ENCODE measurements around the gene LRRC51. TPM values are rescaled to one million over a fixed set of nuclear protein-coding genes. Genes with fewer than 3 reads are reported as not detected.

The LRRC51 gene
- total RNA-seq, 1 donor: 5.1 TPM

DNA sequence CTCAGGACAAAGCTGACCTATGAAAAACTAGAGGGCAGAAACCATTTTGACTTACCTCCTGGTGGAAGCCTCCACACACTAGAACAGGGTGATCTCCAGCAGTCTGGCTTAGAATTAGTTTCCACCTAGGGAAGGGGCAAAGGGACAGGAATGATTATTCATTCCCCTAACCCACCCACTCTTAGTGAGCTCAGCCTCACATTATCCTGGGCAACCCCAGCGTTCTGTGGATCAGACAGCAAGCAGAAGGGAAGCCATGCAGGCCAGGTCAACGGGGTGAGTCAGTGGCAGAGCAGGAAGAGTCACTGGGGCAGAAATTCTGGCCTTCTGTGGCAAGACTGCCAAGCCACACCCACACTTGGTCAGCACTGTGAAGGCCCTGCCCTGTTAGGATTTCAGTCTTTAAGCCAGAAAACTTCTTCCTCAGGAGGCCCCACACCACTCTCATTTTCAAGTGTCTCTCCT is 10.8 kb upstream of the LRRC51 start:
- Histone ChIP-seq H3K36me3 (ENCODE audit: insufficient read depth, low read length) (peaks cover 6% of the 10 kb centered on the region), H3K4me2 (ENCODE audit: insufficient read depth, low read length) (peak overlapping the region; percentile 65), H3K9me3 (ENCODE audit: low read depth, low read length) (no peaks in the 10 kb centered on the region), H3K79me2 (ENCODE audit: insufficient read depth, low read length) (peaks cover 76% of the 10 kb centered on the region), H4K20me1 (ENCODE audit: insufficient read depth, low read length) (no peaks in the 10 kb centered on the region), H3K4me1 (ENCODE audit: insufficient read depth, low read length) (peaks cover 50% of the 10 kb centered on the region), H2AFZ (ENCODE audit: low read length) (peak overlapping the region; percentile 79), H3K4me3 (ENCODE audit: insufficient read depth, low read length) (peak overlapping the region; percentile 34), H3K27ac (ENCODE audit: low read depth, low read length) (peak overlapping the region; percentile 79), H3K27me3 (ENCODE audit: insufficient read depth, low read length) (no peaks in the 10 kb centered on the region)
- DNase-seq (ENCODE audit: insufficient read length, low spot score, missing footprints): peak; percentile 73
- TF ChIP-seq, protein P1, sequence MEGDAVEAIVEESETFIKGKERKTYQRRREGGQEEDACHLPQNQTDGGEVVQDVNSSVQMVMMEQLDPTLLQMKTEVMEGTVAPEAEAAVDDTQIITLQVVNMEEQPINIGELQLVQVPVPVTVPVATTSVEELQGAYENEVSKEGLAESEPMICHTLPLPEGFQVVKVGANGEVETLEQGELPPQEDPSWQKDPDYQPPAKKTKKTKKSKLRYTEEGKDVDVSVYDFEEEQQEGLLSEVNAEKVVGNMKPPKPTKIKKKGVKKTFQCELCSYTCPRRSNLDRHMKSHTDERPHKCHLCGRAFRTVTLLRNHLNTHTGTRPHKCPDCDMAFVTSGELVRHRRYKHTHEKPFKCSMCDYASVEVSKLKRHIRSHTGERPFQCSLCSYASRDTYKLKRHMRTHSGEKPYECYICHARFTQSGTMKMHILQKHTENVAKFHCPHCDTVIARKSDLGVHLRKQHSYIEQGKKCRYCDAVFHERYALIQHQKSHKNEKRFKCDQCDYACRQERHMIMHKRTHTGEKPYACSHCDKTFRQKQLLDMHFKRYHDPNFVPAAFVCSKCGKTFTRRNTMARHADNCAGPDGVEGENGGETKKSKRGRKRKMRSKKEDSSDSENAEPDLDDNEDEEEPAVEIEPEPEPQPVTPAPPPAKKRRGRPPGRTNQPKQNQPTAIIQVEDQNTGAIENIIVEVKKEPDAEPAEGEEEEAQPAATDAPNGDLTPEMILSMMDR (IDR thresholded peaks at IDR 0.05; ENCODE audit: extremely low read depth, low read depth, low read length): no peak

DNA sequence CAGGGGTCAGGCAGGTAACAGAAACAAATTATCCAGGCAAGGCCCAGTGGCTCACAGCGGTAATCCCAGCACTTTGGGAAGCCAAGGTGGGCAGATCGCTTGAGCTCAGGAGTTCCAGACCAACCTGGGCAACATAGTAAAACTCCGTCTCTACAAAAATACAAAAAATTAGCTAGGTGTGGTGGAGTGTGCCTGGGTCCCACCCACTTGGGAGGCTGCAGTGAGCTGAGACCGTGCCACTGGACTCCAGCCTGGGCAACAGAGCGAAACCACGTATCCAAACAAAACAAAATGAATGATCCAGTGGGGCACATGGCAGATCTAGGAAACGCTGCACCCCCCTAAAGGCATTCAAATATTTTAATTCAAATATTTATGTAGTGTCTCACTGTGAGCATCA is 10.2 kb upstream of the LRRC51 start:
- Histone ChIP-seq H3K4me1 (ENCODE audit: insufficient read depth, low read length) (peaks cover 50% of the 10 kb centered on the region), H2AFZ (ENCODE audit: low read length) (peak overlapping the region; percentile 79), H3K4me3 (ENCODE audit: insufficient read depth, low read length) (no peak overlapping the region), H3K79me2 (ENCODE audit: insufficient read depth, low read length) (peaks cover 80% of the 10 kb centered on the region), H4K20me1 (ENCODE audit: insufficient read depth, low read length) (no peaks in the 10 kb centered on the region), H3K4me2 (ENCODE audit: insufficient read depth, low read length) (peak overlapping the region; percentile 65), H3K9me3 (ENCODE audit: low read depth, low read length) (no peaks in the 10 kb centered on the region), H3K27ac (ENCODE audit: low read depth, low read length) (peak overlapping the region; percentile 79), H3K36me3 (ENCODE audit: insufficient read depth, low read length) (peaks cover 4% of the 10 kb centered on the region), H3K27me3 (ENCODE audit: insufficient read depth, low read length) (no peaks in the 10 kb centered on the region)
- TF ChIP-seq, protein P1 (IDR thresholded peaks at IDR 0.05; ENCODE audit: extremely low read depth, low read depth, low read length): no peak
- DNase-seq (ENCODE audit: insufficient read length, low spot score, missing footprints): no peak

DNA sequence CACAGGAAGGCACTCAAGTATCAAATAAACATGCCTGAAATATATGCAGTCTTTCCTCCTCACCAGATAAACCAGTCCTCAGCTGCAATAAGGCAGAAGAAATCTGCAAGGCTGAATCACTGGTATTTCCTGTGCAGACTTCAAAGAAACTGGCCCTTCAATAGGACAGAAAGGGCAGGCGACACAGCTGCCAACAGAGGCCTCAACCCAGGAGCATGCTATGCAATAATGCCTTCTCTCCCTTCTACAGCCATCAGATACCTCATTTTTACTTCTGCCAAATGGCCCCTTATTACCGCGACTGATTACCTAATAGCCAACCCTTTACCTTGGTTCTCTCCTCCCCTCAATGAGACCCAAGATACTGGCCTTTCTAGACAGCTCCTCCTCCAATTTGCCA is 8.3 kb upstream of the LRRC51 start:
- H3K36me3 ChIP-seq (ENCODE audit: insufficient read depth, low read length): peaks cover 4% of the 10 kb centered on the region
- H3K27me3 ChIP-seq (ENCODE audit: insufficient read depth, low read length): no peaks in the 10 kb centered on the region
- H4K20me1 ChIP-seq (ENCODE audit: insufficient read depth, low read length): no peaks in the 10 kb centered on the region
- H2AFZ ChIP-seq (ENCODE audit: low read length): peak overlapping the region; percentile 76
- H3K4me3 ChIP-seq (ENCODE audit: insufficient read depth, low read length): peak overlapping the region; percentile 38
- H3K27ac ChIP-seq (ENCODE audit: low read depth, low read length): peak overlapping the region; percentile 79
- H3K4me1 ChIP-seq (ENCODE audit: insufficient read depth, low read length): peaks cover 41% of the 10 kb centered on the region
- TF ChIP-seq, protein P1 (IDR thresholded peaks at IDR 0.05; ENCODE audit: extremely low read depth, low read depth, low read length): no peak
- peak; percentile 79 for DNase-seq (ENCODE audit: insufficient read length, low spot score, missing footprints)
- H3K4me2 ChIP-seq (ENCODE audit: insufficient read depth, low read length): peak overlapping the region; percentile 77
- peaks cover 80% of the 10 kb centered on the region for H3K79me2 ChIP-seq (ENCODE audit: insufficient read depth, low read length)
- no peaks in the 10 kb centered on the region for H3K9me3 ChIP-seq (ENCODE audit: low read depth, low read length)

DNA sequence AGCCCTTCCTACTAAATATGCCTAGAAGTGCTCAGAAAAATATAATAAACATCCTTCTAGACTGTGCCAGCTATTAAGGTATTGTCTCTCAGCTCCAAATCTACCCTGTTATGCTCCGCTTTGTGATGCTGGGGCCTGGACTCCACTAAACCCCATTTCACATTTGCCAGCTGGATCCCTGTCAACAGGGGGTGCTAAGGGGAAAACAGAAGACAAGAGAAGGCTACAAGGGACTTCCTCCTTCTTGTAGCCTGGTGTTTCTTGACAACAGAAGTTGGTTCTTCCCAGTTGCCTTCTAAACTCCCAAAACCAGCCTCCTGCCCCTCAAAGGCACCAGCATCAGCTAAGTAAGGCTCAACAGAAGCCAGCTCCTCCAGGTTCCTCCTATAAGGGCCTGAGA is 5.5 kb upstream of the LRRC51 start:
- H3K79me2 ChIP-seq (ENCODE audit: insufficient read depth, low read length): peaks cover 89% of the 10 kb centered on the region
- H3K27ac ChIP-seq (ENCODE audit: low read depth, low read length): no peak overlapping the region
- DNase-seq (ENCODE audit: insufficient read length, low spot score, missing footprints): no peak
- no peak overlapping the region for H3K4me2 ChIP-seq (ENCODE audit: insufficient read depth, low read length)
- no peaks in the 10 kb centered on the region for H3K36me3 ChIP-seq (ENCODE audit: insufficient read depth, low read length)
- H3K4me3 ChIP-seq (ENCODE audit: insufficient read depth, low read length): no peak overlapping the region
- H3K9me3 ChIP-seq (ENCODE audit: low read depth, low read length): no peaks in the 10 kb centered on the region
- TF ChIP-seq, protein P1 (IDR thresholded peaks at IDR 0.05; ENCODE audit: extremely low read depth, low read depth, low read length): peak; percentile 14
- peaks cover 46% of the 10 kb centered on the region for H3K4me1 ChIP-seq (ENCODE audit: insufficient read depth, low read length)
- peak overlapping the region; percentile 25 for H2AFZ ChIP-seq (ENCODE audit: low read length)
- no peaks in the 10 kb centered on the region for H4K20me1 ChIP-seq (ENCODE audit: insufficient read depth, low read length)
- no peaks in the 10 kb centered on the region for H3K27me3 ChIP-seq (ENCODE audit: insufficient read depth, low read length)

Measured in osteoblast (primary cell).